H1 (cell line): Measurements from ENCODE around the gene SEC63. TPM values are rescaled to one million over a fixed set of nuclear protein-coding genes. Genes with fewer than 3 reads are reported as not detected.

Experiments used
- EP300 ChIP-seq, 2 experiments: IDR thresholded peaks; 1 replicate in 1 of 2; 2 replicates in 1 of 2; pipeline ENCODE4 v1.6.1; 2011 to 2012; ENCODE audit warnings: low read depth in 2 of 2, low read length in 2 of 2, mild to moderate bottlenecking in 2 of 2, borderline replicate concordance in 1 of 2, inconsistent platforms in 1 of 2, moderate library complexity in 1 of 2
- GTF2F1 ChIP-seq: IDR thresholded peaks from 2 replicates; pipeline ENCODE4 v1.6.1; 2012; ENCODE audit warnings: low read depth, low read length, improper control_type of control experiment, borderline replicate concordance
- KDM1A ChIP-seq: fragments of 200-600, 300-600 bp; sonication (generic); IDR thresholded peaks from 2 replicates; pipeline ENCODE4 v1.7.1; 2016; ENCODE audit warnings: mild to moderate bottlenecking, low read length, borderline replicate concordance
- SIN3A ChIP-seq, 2 experiments: IDR thresholded peaks in 1 of 2; conservative IDR thresholded peaks in 1 of 2; 2 replicates each; pipeline ENCODE4 v1.6.1; 2011 to 2012; ENCODE audit warnings: low read length in 2 of 2, improper control_type of control experiment in 1 of 2, low read depth in 1 of 2, mild to moderate bottlenecking in 1 of 2
- SP2 ChIP-seq: IDR thresholded peaks from 2 replicates; pipeline ENCODE4 v1.6.1; 2012; ENCODE audit warnings: mild to moderate bottlenecking, low read length, inconsistent platforms
- SRF ChIP-seq: IDR thresholded peaks from 2 replicates; pipeline ENCODE4 v1.6.1; 2011; ENCODE audit warnings: mild to moderate bottlenecking, low read depth, low read length, moderate library complexity
- polyA plus RNA-seq, 7 experiments: library from polyadenylated mRNA; depleted of rRNA in 3 of 7; stranded (reverse) in 5 of 7; unstranded in 2 of 7; fragments of >200 nt in 5 of 7; fragments of 200-250 nt in 2 of 7; gene quantifications; 1 replicate in 5 of 7; 2 replicates in 1 of 7; 4 replicates in 1 of 7; pipeline versions ENCODE4 v1.2.1 to v1.2.3, GENCODE V29; 2011 to 2013; ENCODE audit warnings: missing spikeins in 2 of 7, mixed read lengths in 2 of 7
- total RNA-seq: library from RNA; stranded (reverse); fragmentation: NEBNext Ultra II Directional; extraction: Animal tissue kit (Norgen Biotek cat#: 25700); gene quantifications from 2 replicates; pipeline ENCODE4 v1.2.1, GENCODE V29; 2021

The SEC63 gene
- total and polyA plus RNA-seq, 2 of the 8 experiments (the other 6 are each of a cell fraction or from before 2014, with no cell fraction given): 17.3 to 121 TPM

- no peak for TF ChIP-seq EP300 (IDR thresholded peaks at IDR 0.05; ENCODE audit: borderline replicate concordance in 1 of 2, low read depth in 2 of 2, low read length in 2 of 2)
- no peak for TF ChIP-seq SRF
- no peak for TF ChIP-seq SP2
- TF ChIP-seq SIN3A (conservative IDR thresholded peaks at IDR 0.05 in 1 of 2, IDR thresholded peaks at IDR 0.05 in 1 of 2; ENCODE audit: low read depth in 1 of 2, low read length in 2 of 2): no peak
- no peak for TF ChIP-seq KDM1A
- TF ChIP-seq GTF2F1: no peak
Measured at GRCh38 chr6:107991772-107992550, 34.0 kb upstream of the SEC63 start (continued).
